ENCODE measurements around the gene WDR7. TPM values are rescaled to one million over a fixed set of nuclear protein-coding genes. Genes with fewer than 3 reads are reported as not detected.

The WDR7 gene
- total and polyA plus RNA-seq, 9 donors = 7.3 to 18.1 (median 9.6) TPM

DNA sequence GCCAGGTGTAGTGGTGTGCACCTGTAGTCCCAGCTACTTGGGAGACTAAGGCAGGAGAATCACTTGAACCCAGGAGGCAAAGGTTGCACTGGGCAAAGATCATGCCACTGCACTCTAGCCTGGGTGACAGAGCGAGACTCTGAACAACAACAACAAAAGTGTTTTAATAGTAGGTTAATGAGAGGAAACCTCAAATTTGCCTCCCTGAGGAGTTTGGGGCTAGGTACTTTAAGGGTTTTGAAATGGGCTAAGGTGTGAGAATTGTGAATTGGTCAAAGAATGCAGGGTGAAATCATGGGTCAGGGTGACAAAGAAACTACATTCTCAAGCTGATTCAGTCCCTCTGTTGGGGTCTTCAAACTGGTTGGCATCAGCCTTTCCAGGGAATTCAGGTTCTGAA, 435.0 kb downstream of the WDR7 start:
- no peaks in the 10 kb centered on the region for H3K27me3 ChIP-seq (ENCODE audit: control insufficient read depth, insufficient read depth, low read length)
- no peak overlapping the region for H3K27ac ChIP-seq (ENCODE audit: low read length)
- H3K4me1 ChIP-seq (ENCODE audit: control insufficient read depth, insufficient read depth, low read length) = no peaks in the 10 kb centered on the region
- H3K4me3 ChIP-seq (ENCODE audit: low read length) = no peak overlapping the region
- no peak for DNase-seq
- no peaks in the 10 kb centered on the region for H3K9me3 ChIP-seq (replicated peaks; ENCODE audit: control insufficient read depth, low read depth, low read length)
- WGBS (ENCODE audit: insufficient coverage) = 83% methylated on average over 1 of the region's 1 CpG
- H3K36me3 ChIP-seq (ENCODE audit: control insufficient read depth, insufficient read depth, low read length) = no peaks in the 10 kb centered on the region

Other genes starting within 250 kb of the WDR7 start
- gene TXNL1, start 12.8 kb upstream of the WDR7 start, total RNA-seq = 54.6 TPM
- gene TXNL1, start 12.8 kb upstream of the WDR7 start, polyA plus RNA-seq (ENCODE audit: insufficient read depth in 1 of 8, insufficient read length in 8 of 8, low replicate concordance in 1 of 8) = 100 to 1,000 TPM in 5 of 8 donors, 10 to 100 TPM in 3; 93.3 to 125 (median 105) TPM

Data from muscle of leg (tissue), 11 donors.